ENCODE results near the gene NPAS2.

The NPAS2 gene

DNA sequence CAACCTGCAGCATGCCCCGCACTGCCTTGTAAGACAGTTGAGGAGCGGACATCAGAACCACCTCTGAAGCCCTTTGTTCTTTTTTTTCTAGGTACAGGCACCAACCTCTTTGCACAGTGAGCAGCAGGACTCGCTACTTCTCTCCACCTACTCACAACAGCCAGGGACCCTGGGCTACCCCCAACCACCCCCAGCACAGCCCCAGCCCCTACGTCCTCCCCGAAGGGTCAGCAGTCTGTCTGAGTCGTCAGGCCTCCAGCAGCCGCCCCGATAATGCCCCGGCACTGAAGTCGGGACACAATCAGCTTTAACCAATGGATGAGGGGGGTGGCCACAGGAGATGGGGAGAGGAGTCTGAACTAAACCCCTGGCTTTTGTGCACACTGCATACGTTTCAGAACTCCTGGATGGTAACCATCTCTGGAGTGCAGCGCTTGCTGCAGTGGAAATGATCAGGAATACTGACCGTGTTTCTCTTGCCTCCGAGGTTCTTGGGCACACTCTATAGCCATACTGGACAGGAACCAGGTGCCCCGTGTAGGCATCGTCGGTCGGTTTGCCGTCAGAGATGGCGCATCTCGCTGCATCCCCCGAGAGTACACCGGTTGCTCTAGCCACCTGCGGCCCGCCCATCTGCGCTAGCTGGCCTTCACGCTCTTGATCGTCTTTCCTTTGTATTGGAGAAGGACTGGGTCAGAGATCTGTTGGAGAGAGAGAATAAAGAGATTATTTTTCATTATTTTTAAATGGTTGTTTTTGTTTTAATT is 175.6 kb downstream of the NPAS2 start:
- TF ChIP-seq, protein P1, sequence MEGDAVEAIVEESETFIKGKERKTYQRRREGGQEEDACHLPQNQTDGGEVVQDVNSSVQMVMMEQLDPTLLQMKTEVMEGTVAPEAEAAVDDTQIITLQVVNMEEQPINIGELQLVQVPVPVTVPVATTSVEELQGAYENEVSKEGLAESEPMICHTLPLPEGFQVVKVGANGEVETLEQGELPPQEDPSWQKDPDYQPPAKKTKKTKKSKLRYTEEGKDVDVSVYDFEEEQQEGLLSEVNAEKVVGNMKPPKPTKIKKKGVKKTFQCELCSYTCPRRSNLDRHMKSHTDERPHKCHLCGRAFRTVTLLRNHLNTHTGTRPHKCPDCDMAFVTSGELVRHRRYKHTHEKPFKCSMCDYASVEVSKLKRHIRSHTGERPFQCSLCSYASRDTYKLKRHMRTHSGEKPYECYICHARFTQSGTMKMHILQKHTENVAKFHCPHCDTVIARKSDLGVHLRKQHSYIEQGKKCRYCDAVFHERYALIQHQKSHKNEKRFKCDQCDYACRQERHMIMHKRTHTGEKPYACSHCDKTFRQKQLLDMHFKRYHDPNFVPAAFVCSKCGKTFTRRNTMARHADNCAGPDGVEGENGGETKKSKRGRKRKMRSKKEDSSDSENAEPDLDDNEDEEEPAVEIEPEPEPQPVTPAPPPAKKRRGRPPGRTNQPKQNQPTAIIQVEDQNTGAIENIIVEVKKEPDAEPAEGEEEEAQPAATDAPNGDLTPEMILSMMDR (IDR thresholded peaks at IDR 0.05), result no peak

DNA sequence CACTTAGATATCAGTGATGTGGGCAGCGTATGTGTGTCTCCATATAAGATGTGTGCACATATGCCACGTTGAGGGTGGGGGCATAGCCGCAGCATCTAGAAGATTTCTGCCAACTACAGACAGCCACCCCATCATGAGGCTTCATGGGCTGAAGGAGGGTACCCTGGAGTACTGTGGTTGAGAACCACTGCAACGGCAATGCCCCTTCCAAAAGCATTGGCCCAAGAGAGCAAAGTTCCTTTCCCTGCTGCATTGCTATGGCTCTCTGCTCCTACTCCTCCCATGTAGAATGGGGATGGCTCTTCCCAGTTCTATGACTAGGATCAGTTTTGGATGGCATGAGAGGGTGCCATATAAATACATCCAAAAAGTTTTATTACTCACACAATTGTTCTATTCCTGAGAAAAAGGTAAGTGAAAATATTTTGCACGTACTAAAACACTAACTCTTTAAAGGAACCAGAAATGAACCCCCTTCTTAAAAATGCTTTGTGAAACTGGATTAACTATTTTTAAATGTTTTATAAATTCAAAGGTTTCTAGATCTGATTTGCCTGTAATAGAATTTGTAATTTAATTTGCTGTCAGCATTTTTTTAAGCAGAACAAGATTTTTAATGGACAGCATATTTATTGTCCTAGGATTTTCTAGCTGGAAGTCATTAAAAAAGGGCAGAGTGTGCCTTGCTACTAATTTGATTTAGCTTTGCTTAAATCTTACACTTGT is 177.7 kb downstream of the NPAS2 start:
- TF ChIP-seq, protein P1 (IDR thresholded peaks at IDR 0.05), result no peak

DNA sequence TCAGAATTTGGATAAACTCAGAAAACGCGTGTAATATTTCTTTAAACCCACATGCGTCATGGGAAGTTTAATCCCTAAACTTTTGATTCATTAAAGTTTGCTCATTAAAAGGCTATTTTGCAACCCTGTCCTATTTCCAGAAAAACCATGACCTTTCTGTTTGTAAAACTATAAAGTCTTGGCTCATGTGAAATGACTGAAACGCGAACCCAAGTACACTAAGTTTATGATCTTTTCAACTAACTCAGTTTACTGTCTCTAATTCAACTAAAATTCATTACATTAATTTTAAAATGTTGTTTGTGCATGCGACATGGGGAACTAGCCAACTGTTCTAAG is 178.3 kb downstream of the NPAS2 start:
- TF ChIP-seq, protein P1 (IDR thresholded peaks at IDR 0.05), result no peak

DNA sequence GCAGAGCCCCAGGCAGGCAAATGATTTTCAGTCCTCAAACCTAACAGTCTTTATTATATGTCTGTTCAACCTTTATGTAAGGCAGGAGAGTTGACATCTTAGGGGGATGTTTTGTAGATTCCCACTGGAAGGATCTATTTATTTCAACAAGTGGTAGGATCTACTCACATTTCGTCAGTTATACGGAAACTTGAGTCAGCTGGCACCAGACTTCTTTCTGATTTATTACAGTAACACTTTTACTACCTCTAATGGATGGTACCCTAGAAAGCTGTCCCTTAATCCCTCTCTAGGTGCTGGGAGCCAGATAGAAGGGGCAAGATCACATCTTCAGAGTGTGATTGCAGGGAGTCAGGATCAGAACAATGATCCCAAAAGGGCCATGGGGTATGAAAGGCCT is 180.1 kb downstream of the NPAS2 start:
- TF ChIP-seq, protein P1 (IDR thresholded peaks at IDR 0.05), result no peak

DNA sequence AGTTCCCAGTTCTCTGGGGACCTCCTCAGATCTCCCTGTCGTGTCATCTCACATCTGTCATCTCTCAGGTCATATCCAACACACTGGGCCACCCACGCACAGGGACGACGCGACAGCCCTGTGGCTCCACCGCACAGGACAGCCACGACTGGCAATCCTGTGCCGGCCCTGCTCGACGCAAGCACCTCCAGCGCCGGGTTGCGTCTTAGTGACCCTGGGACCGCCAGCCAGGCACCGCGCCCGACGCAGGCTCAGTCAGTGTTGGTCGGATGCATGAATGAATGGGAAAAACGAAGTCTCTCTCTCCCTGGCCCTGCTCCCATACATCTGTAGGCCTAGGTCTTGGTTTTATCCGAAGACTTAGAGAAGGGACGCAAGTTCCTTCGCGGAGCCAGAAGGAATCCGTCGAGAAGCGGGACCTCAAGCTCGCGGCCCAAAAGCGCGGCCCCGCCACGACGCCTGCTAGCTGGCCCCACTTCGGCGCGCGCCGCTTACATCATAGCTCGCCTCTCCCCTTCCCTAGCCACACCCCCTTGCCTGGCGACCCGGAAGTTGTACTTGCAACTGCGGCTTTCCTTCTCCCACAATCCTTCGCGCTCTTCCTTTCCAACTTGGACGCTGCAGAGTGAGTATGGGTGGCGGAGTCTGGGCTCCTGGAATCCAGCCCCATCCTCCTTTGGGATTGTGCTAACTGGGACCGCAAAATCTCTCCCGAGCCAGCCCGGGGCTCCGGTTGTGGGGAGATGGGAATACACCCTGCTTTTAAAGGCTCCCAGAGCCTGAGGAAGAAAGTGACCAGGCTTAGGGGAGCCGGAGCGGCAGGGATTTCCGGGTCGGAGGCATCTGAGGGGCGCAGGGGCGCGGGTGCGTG is 182.0 kb downstream of the NPAS2 start, which contains the start of gene RPL31:
TSS of gene RPL31 (plus strand) at position 599 of the 871 bp plus-strand sequence. CDS start 413 bp downstream, outside the sequence.
- TF ChIP-seq, protein P1 (IDR thresholded peaks at IDR 0.05), result no peak

GRCh38 chr2:101002562-101003277 is 182.8 kb downstream of the NPAS2 start:
- TF ChIP-seq, protein P1 (IDR thresholded peaks at IDR 0.05), result no peak
